Keratinocyte (primary cell): ENCODE data around the gene FBXW7. TPM values are rescaled to one million over a fixed set of nuclear protein-coding genes. Genes with fewer than 3 reads are reported as not detected.

Source experiments
- DNase-seq: peaks from one replicate; pipeline ENCODE4 v3.0.0-alpha.2; 2011; ENCODE audit warnings: low read depth, missing footprints, low spot score
- FAIRE-seq: peaks from 2 replicates; lab custom pipeline; 2011; peaks lifted over from hg19 to GRCh38; lab: Jason Lieb, UNC
- H2AFZ ChIP-seq: 2 replicates; pipeline ENCODE4 v1.6.0; 2012; ENCODE audit warnings: low read length, control low read depth, inconsistent platforms; ENCODE audit not compliant: control insufficient read depth
- H3K27ac ChIP-seq: 2 replicates; pipeline ENCODE4 v1.5.1; 2011; ENCODE audit warnings: low read length; ENCODE audit not compliant: control insufficient read depth, insufficient read depth
- H3K27me3 ChIP-seq: 3 replicates; pipeline ENCODE4 v1.6.0; 2011; ENCODE audit warnings: low read length; ENCODE audit not compliant: control insufficient read depth, insufficient read depth; ENCODE audit errors: extremely low read depth
- H3K36me3 ChIP-seq, 2 experiments: 2 replicates in 1 of 2; 3 replicates in 1 of 2; pipeline ENCODE4 v1.5.1; 2011; ENCODE audit warnings: low read length in 2 of 2, mild to moderate bottlenecking in 1 of 2; ENCODE audit not compliant: control insufficient read depth in 2 of 2, insufficient read depth in 2 of 2; ENCODE audit errors: extremely low read depth in 1 of 2
- H3K4me1 ChIP-seq: 3 replicates; pipeline ENCODE4 v1.5.1; 2011; ENCODE audit warnings: low read length; ENCODE audit not compliant: control insufficient read depth, insufficient read depth; ENCODE audit errors: extremely low read depth
- H3K4me2 ChIP-seq: 3 replicates; pipeline ENCODE4 v1.6.0; 2011; ENCODE audit warnings: low read depth, low read length; ENCODE audit not compliant: control insufficient read depth, insufficient read depth; ENCODE audit errors: extremely low read depth
- H3K4me3 ChIP-seq, 3 experiments: fragments of 200-600 bp in 1 of 3; sonication (generic) in 1 of 3; 2 replicates in 2 of 3; 3 replicates in 1 of 3; pipeline ENCODE4 v1.5.1; 2011 to 2016; ENCODE audit warnings: low read length in 3 of 3, mild to moderate bottlenecking in 3 of 3, control low read depth in 2 of 3, inconsistent platforms in 1 of 3, low read depth in 1 of 3, mixed read lengths in 1 of 3, mixed run types in 1 of 3, moderate library complexity in 1 of 3; ENCODE audit not compliant: control insufficient read depth in 2 of 3, insufficient read depth in 2 of 3; ENCODE audit errors: extremely low read depth in 1 of 3
- H3K79me2 ChIP-seq: 2 replicates; pipeline ENCODE4 v1.6.0; 2012; ENCODE audit warnings: low read length; ENCODE audit not compliant: control insufficient read depth, insufficient read depth
- H3K9ac ChIP-seq: 3 replicates; pipeline ENCODE4 v1.6.0; 2011; ENCODE audit warnings: low read length; ENCODE audit not compliant: control insufficient read depth, insufficient read depth; ENCODE audit errors: extremely low read depth
- H3K9me1 ChIP-seq: 3 replicates; pipeline ENCODE4 v1.6.0; 2011; ENCODE audit warnings: low read length; ENCODE audit not compliant: control insufficient read depth, insufficient read depth; ENCODE audit errors: extremely low read depth
- H3K9me3 ChIP-seq: 2 replicates; pipeline ENCODE4 v1.5.1; 2012; ENCODE audit warnings: low read depth, low read length; ENCODE audit not compliant: control insufficient read depth
- H4K20me1 ChIP-seq: 3 replicates; pipeline ENCODE4 v1.6.0; 2011; ENCODE audit warnings: low read length; ENCODE audit not compliant: control insufficient read depth, insufficient read depth; ENCODE audit errors: extremely low read depth
- EZH2 ChIP-seq: IDR thresholded peaks from one replicate; pipeline ENCODE4 v1.6.1; 2012; ENCODE audit warnings: inconsistent platforms, mild to moderate bottlenecking, low read length, moderate library complexity
- dilution Hi-C: fragments of 300-500 bp; cut with MboI; formaldehyde crosslinking; loops from one replicate; pipeline ENCODE4 v1.7.0; 2020; ENCODE audit warnings: low sequenced_read_pairs; ENCODE audit not compliant: extremely low pct_ligation_motif_present
- polyA plus RNA-seq, 5 experiments: library from polyadenylated mRNA; depleted of rRNA in 3 of 5; stranded (reverse) in 3 of 5; stranded (forward) in 1 of 5; unstranded in 1 of 5; fragments of >200 nt; gene quantifications; 1 replicate in 1 of 5; 2 replicates in 3 of 5; 3 replicates in 1 of 5; pipeline versions ENCODE4 v1.2.1 to v1.2.3, GENCODE V29; 2011 to 2012; ENCODE audit warnings: missing spikeins in 2 of 5, low read depth in 1 of 5, low replicate concordance in 1 of 5
- TF ChIP-seq, protein P1 (sequence below), 3 experiments: IDR thresholded peaks in 1 of 3; conservative IDR thresholded peaks in 1 of 3; optimal IDR thresholded peaks in 1 of 3; 2 replicates in 2 of 3; 3 replicates in 1 of 3; pipeline versions ENCODE3 to v1.5.1; 2011; ENCODE audit warnings: low read length in 3 of 3, mild to moderate bottlenecking in 3 of 3, moderate library complexity in 2 of 3, control low read depth in 1 of 3, inconsistent platforms in 1 of 3; ENCODE audit not compliant: insufficient read depth in 2 of 3; ENCODE audit errors: extremely low read depth in 1 of 3

FBXW7 gene
- polyA plus RNA-seq, 1 donor (not counting 4 experiments of a cell fraction or from before 2014, with no cell fraction given), result 39.6 TPM

DNA sequence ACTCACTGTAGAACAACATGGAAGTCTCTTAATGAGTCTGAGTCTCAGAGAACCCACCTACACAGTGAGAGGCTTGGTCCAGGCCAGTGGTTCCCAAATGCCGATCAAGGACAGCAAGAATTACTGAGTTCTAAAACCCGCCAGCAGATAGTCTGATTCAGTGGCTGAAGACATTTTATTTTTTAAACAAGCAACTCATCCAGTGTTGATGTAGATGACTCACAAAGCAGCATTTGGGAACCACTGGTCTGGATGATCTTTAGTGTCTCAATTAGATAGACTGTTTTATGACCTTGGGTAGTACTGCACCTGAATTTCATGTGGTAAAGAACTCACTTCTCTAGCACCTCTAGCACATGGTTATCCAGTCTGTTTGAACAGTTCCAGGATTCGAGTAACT lies 193.6 kb downstream of the FBXW7 start:
- Histone ChIP-seq H3K27me3 (no peaks in the 10 kb centered on the region), H2AFZ (no peak overlapping the region), H3K9ac (no peak overlapping the region), H3K79me2 (peaks cover 45% of the 10 kb centered on the region), H3K9me1 (no peaks in the 10 kb centered on the region), H3K9me3 (no peaks in the 10 kb centered on the region), H3K4me3 (no peak overlapping the region), H3K4me1 (peaks cover 22% of the 10 kb centered on the region), H3K4me2 (no peak overlapping the region), H4K20me1 (no peaks in the 10 kb centered on the region), H3K27ac (no peak overlapping the region), H3K36me3 (peaks cover 7% of the 10 kb centered on the region in 2 experiments)
- DNase-seq (no peak), FAIRE-seq (peak; percentile 74)
- dilution Hi-C loops, result no loop called here
- TF ChIP-seq EZH2, result no peak
- TF ChIP-seq, protein P1, sequence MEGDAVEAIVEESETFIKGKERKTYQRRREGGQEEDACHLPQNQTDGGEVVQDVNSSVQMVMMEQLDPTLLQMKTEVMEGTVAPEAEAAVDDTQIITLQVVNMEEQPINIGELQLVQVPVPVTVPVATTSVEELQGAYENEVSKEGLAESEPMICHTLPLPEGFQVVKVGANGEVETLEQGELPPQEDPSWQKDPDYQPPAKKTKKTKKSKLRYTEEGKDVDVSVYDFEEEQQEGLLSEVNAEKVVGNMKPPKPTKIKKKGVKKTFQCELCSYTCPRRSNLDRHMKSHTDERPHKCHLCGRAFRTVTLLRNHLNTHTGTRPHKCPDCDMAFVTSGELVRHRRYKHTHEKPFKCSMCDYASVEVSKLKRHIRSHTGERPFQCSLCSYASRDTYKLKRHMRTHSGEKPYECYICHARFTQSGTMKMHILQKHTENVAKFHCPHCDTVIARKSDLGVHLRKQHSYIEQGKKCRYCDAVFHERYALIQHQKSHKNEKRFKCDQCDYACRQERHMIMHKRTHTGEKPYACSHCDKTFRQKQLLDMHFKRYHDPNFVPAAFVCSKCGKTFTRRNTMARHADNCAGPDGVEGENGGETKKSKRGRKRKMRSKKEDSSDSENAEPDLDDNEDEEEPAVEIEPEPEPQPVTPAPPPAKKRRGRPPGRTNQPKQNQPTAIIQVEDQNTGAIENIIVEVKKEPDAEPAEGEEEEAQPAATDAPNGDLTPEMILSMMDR (optimal IDR thresholded peaks at IDR 0.05 in 1 of 3, IDR thresholded peaks at IDR 0.05 in 1 of 3, conservative IDR thresholded peaks at IDR 0.05 in 1 of 3; ENCODE audit: extremely low read depth in 1 of 3, insufficient read depth in 2 of 3, low read length in 3 of 3), result no peak

DNA sequence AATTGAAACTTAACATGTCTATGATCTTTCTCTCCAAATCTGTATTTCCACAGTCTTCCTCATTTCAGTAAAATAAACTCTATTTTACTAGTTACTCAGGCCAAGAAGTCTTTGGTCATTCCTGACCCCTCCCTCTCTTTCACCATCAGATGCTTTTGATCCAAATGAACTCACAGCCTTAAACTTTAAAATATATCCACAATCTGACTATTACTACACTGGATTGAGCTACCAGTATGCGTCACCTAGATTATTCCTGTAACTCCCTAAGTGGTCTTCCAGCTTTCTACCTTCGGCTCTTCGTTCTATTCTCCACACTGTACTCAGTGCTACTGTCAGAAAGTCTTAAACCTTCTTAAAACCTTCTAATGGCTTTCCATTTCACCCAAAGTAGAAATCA lies 195.1 kb downstream of the FBXW7 start:
- no peaks in the 10 kb centered on the region for H3K27me3 ChIP-seq
- no peaks in the 10 kb centered on the region for H3K9me3 ChIP-seq
- H2AFZ ChIP-seq, result no peak overlapping the region
- no peaks in the 10 kb centered on the region for H3K9me1 ChIP-seq
- H3K4me2 ChIP-seq, result no peak overlapping the region
- FAIRE-seq (no peak), DNase-seq (no peak)
- no peak overlapping the region for H3K9ac ChIP-seq
- peaks cover 33% of the 10 kb centered on the region for H3K79me2 ChIP-seq
- no peak overlapping the region for H3K4me3 ChIP-seq
- dilution Hi-C loops, result no loop called here
- no peak for TF ChIP-seq EZH2
- TF ChIP-seq, protein P1 (optimal IDR thresholded peaks at IDR 0.05 in 1 of 3, IDR thresholded peaks at IDR 0.05 in 1 of 3, conservative IDR thresholded peaks at IDR 0.05 in 1 of 3; ENCODE audit: extremely low read depth in 1 of 3, insufficient read depth in 2 of 3, low read length in 3 of 3), result no peak
- H3K36me3 ChIP-seq, result peaks cover 5 to 7% of the 10 kb centered on the region in 2 experiments
- peaks cover 13% of the 10 kb centered on the region for H3K4me1 ChIP-seq
- no peaks in the 10 kb centered on the region for H4K20me1 ChIP-seq
- H3K27ac ChIP-seq, result no peak overlapping the region
